Osteocyte (in vitro differentiated cells): ENCODE data around the gene GLTP. TPM values are rescaled to one million over a fixed set of nuclear protein-coding genes. Genes with fewer than 3 reads are reported as not detected.

ENCODE experiments used
- DNase-seq: peaks from one replicate; pipeline ENCODE4 v3.0.0; 2021; ENCODE audit warnings: mixed read lengths; ENCODE audit not compliant: unreplicated experiment; ENCODE audit errors: extremely low spot score
- H3K27ac Mint-ChIP-seq: one replicate; pipeline ENCODE4 v1.8.0; 2021; ENCODE audit warnings: mild to moderate bottlenecking, mixed read lengths; ENCODE audit not compliant: unreplicated experiment
- H3K27me3 Mint-ChIP-seq: one replicate; pipeline ENCODE4 v1.8.0; 2021; ENCODE audit warnings: mixed read lengths; ENCODE audit not compliant: unreplicated experiment
- H3K36me3 Mint-ChIP-seq: one replicate; pipeline ENCODE4 v1.8.0; 2021; ENCODE audit warnings: mixed read lengths; ENCODE audit not compliant: unreplicated experiment
- H3K4me1 Mint-ChIP-seq: one replicate; pipeline ENCODE4 v1.8.0; 2021; ENCODE audit warnings: mixed read lengths; ENCODE audit not compliant: unreplicated experiment
- H3K4me3 Mint-ChIP-seq: one replicate; pipeline ENCODE4 v1.8.0; 2021; ENCODE audit warnings: mild to moderate bottlenecking, moderate library complexity, mixed read lengths; ENCODE audit not compliant: unreplicated experiment
- H3K9me3 Mint-ChIP-seq: one replicate; pipeline ENCODE4 v1.8.0; 2021; ENCODE audit warnings: mixed read lengths; ENCODE audit not compliant: unreplicated experiment
- total RNA-seq: library from RNA; stranded (reverse); gene quantifications from 2 replicates; pipeline ENCODE4 v1.2.1, GENCODE V29; 2021
- TF ChIP-seq, protein P1 (sequence below): fragments of 200-600 bp; sonication (generic); IDR thresholded peaks from 2 replicates; pipeline ENCODE4 v1.5.0; 2021; ENCODE audit warnings: antibody characterized with exemption, mild to moderate bottlenecking, moderate library complexity

Gene GLTP
- total RNA-seq, 1 donor from 2014 or later, result 34.5 TPM

DNA sequence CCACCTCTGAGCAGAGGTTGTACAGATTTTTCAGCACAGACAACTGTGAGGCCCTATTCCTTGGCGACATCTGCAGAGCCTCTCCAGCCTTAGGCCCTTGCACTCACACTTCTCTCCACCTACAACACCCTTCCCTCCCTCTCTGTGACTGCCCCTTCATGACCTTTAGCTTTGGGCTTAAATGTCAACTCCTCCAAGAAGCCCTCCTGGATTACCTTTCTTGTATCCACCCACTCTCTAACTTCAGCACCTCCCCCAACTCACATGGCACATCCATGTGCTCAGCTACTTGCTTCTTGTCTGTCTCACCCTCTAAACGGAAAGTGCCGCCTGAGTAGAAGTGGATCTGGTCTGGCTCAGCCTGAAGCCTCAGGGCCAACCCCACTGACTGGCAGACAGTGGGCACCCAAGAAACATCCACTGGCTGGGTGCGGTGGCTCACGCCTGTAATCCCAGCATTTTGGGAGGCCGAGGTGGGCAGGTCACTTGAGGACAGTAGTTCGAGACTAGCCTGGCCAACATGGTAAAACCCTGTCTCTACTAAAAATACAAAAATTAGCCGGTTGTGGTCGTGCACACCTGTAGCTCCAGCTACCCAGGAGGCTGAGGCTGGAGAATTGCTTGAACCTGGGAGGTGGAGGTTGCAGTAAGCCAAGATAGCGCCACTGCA, 69.3 kb downstream of the GLTP start:
- no peaks in the 10 kb centered on the region for H3K27me3 Mint-ChIP-seq
- no peak overlapping the region for H3K4me3 Mint-ChIP-seq
- no peaks in the 10 kb centered on the region for H3K36me3 Mint-ChIP-seq
- no peak for DNase-seq
- no peaks in the 10 kb centered on the region for H3K4me1 Mint-ChIP-seq
- TF ChIP-seq, protein P1, sequence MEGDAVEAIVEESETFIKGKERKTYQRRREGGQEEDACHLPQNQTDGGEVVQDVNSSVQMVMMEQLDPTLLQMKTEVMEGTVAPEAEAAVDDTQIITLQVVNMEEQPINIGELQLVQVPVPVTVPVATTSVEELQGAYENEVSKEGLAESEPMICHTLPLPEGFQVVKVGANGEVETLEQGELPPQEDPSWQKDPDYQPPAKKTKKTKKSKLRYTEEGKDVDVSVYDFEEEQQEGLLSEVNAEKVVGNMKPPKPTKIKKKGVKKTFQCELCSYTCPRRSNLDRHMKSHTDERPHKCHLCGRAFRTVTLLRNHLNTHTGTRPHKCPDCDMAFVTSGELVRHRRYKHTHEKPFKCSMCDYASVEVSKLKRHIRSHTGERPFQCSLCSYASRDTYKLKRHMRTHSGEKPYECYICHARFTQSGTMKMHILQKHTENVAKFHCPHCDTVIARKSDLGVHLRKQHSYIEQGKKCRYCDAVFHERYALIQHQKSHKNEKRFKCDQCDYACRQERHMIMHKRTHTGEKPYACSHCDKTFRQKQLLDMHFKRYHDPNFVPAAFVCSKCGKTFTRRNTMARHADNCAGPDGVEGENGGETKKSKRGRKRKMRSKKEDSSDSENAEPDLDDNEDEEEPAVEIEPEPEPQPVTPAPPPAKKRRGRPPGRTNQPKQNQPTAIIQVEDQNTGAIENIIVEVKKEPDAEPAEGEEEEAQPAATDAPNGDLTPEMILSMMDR, result no peak
- H3K27ac Mint-ChIP-seq, result no peak overlapping the region
- H3K9me3 Mint-ChIP-seq, result no peaks in the 10 kb centered on the region

DNA sequence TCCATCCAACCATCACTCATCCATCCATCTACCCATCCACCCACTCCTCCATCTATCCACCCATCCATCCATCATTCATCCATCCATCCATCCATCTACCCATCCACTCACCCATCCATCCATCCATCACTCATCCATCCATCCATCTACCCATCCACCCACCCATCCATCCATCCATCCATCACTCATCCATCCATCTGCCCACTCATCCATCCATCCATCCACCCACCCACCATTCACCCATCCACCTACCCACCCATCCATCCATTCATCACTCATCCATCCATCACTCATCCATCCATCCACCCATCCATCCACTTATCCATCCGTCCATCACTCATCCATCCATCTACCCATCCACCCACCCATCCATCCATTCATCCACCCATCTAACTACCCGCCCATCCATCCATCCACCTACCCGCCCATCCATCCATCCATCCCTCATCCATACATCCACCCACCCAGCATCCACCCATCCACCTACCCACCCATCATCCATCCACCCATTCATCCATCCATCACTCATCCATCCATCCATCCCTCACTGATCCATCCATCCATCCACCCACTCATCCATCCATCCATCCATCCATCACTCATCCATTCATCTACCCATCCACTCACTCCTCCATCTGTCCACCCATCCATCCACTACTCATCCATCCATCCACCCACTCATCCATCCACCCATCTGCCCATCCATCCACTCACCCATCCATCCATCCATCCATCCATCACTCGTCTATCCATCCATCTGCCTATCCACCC, 71.3 kb downstream of the GLTP start:
- Mint-ChIP-seq H3K27ac (no peak overlapping the region), H3K4me1 (no peaks in the 10 kb centered on the region), H3K4me3 (no peak overlapping the region), H3K27me3 (no peaks in the 10 kb centered on the region), H3K9me3 (no peaks in the 10 kb centered on the region), H3K36me3 (no peaks in the 10 kb centered on the region)
- DNase-seq, result no peak
- TF ChIP-seq, protein P1, result no peak

DNA sequence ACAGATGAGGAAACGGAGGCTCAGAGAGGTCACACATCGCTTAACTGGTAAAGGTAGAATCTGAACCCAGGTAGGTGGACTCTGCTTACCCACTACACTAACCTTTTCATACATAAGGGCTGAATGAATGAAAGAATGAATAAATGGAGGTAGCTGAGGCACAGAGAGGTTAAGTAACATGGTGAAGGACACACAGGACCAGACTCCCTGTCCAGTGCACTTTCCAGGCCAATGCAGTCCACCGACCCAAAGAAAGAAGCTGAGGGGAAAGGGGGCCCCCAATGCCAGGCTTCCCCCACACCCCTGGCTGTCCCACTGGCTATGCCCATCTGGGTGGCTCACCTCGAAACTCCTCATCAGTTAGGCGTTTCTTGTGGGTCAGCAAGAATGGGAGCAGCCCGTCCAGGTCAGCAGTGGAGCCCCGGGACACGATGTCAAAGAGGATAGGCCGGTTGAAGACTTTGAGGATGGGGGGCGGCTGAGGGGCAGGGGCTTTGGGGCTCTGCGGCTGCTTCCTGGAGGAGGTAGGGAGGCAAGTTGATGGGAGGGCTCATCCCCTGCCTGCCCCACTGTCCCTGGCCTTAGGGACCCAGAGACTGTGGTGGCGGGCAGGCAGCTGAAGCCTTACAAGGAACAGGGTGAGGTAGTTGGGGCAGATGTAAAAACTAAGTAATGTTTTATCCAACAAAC, 72.2 kb downstream of the GLTP start:
- no peaks in the 10 kb centered on the region for H3K36me3 Mint-ChIP-seq
- DNase-seq, result no peak
- H3K27me3 Mint-ChIP-seq, result no peaks in the 10 kb centered on the region
- H3K9me3 Mint-ChIP-seq, result no peaks in the 10 kb centered on the region
- H3K4me1 Mint-ChIP-seq, result no peaks in the 10 kb centered on the region
- no peak overlapping the region for H3K4me3 Mint-ChIP-seq
- no peak overlapping the region for H3K27ac Mint-ChIP-seq
- TF ChIP-seq, protein P1, result no peak

DNA sequence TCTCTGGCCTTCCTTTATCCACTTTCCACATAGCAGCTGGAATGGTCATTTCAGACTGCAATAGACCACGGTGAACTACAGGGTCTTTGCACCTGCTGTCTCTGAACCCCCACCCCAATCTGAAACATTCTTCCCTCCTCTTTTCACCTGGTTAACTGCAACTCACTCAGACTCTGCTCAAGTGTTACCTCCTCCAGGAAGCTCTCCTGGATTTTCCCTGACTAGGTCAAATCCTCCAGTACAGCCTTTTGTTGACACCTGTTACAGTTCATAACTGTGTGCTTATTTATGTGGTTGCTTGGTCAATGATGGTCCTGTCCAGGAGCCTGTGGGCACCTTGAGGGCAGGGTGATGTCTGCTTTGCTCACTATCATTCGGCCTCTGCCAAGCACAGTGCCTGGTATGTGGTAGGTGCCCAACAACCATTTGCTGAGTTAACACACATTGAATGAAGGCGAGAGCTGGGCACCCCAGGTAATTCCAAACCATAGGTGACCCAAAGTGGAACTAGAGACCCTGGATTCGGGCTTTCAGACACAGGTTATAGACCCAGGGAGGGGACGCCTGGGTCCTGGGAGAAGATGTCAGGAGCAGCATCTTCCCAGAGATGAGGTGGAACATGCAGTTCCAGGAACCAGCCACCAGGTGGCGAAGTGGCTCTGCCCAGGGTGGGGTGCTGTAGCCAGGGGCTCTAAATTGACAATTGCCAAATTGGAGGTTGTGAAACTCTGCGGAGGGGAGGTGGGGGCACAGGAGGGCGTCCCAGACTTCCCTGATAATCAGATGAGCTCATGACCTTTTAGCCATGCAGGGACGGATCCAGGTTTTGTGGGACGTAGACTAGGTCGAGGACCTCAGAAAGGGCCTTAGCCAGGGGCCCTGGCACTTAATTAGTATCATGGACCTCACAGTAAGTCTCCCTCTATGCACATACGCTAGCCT, 75.2 kb downstream of the GLTP start:
- H3K27ac Mint-ChIP-seq, result no peak overlapping the region
- DNase-seq, result peak; percentile 89
- no peaks in the 10 kb centered on the region for H3K36me3 Mint-ChIP-seq
- TF ChIP-seq, protein P1, result peak; percentile 96
- H3K27me3 Mint-ChIP-seq, result no peaks in the 10 kb centered on the region
- H3K4me1 Mint-ChIP-seq, result no peaks in the 10 kb centered on the region
- H3K9me3 Mint-ChIP-seq, result no peaks in the 10 kb centered on the region
- no peak overlapping the region for H3K4me3 Mint-ChIP-seq
